ENCODE data around the gene MPV17. TPM values are rescaled to one million over a fixed set of nuclear protein-coding genes. Genes with fewer than 3 reads are reported as not detected.
A peak's percentile ranks its signal among the peaks of the same experiment; 100 is the strongest.

MPV17 gene
- total and polyA plus RNA-seq, 9 of the 15 experiments (the other 6 are each of a cell fraction or from before 2014, with no cell fraction given): 54.7 to 140 (median 70.2) TPM

- TF ChIP-seq RREB1 (CRISPR knock-in tag; IDR thresholded peaks at IDR 0.05): no peak
- TF ChIP-seq RBBP5 (IDR thresholded peaks at IDR 0.05; ENCODE audit: borderline replicate concordance, insufficient read depth, low read length, poor library complexity, severe bottlenecking): no peak
- no peak for TF ChIP-seq ARID4B (CRISPR knock-in tag; IDR thresholded peaks at IDR 0.05)
- TF ChIP-seq ETS1 (conservative IDR thresholded peaks at IDR 0.05; ENCODE audit: control insufficient read depth, low read depth, low read length): no peak
- no peak for TF ChIP-seq ZBTB12 (CRISPR knock-in tag; IDR thresholded peaks at IDR 0.05)
- TF ChIP-seq RBM15 (IDR thresholded peaks at IDR 0.05; ENCODE audit: insufficient read depth, low read length): no peak
- TF ChIP-seq NFE2 (IDR thresholded peaks at IDR 0.05; ENCODE audit: low read depth): 0 out of 2 replicates have a peak, but pooled peaks have one; percentile 19
- TF ChIP-seq MTA3 (IDR thresholded peaks at IDR 0.05; ENCODE audit: borderline replicate concordance): peak; percentile 72; the same call in 1 of the 2 replicates
- TF ChIP-seq TEAD1 (CRISPR knock-in tag; IDR thresholded peaks at IDR 0.05): no peak
- no peak for TF ChIP-seq NELFE (IDR thresholded peaks at IDR 0.05; ENCODE audit: insufficient read depth, insufficient read length)
- no peak for TF ChIP-seq POLR3A (IDR thresholded peaks at IDR 0.05; ENCODE audit: borderline replicate concordance, extremely low read depth, insufficient read depth, insufficient read length)
- peak; percentile 18 for TF ChIP-seq KDM5B (IDR thresholded peaks at IDR 0.05; ENCODE audit: insufficient replicate concordance, low read depth, low read length)
- TF ChIP-seq ATF7 (IDR thresholded peaks at IDR 0.05): peak; percentile 85; the same call in 1 of the 2 replicates
Observed at GRCh38 chr2:27320958-27321543, 1.8 kb downstream of the MPV17 start (continued).

All from K562 (cell line).